Progenitor cell of endocrine pancreas (in vitro differentiated cells): ENCODE results near the gene SKIC2. TPM values are rescaled to one million over a fixed set of nuclear protein-coding genes. Genes with fewer than 3 reads are reported as not detected.
"Not testable (repeated sequence)": the region's sequence is repeated elsewhere in the genome, so short reads cannot be mapped to it uniquely, and the experiment has no call there.

Experiments used
- DNase-seq: peaks from one replicate; pipeline ENCODE4 v3.0.0; 2021; ENCODE audit warnings: low spot score; ENCODE audit not compliant: unreplicated experiment
- H3K27ac Mint-ChIP-seq: 2 replicates; pipeline ENCODE4 v1.8.0; 2021; ENCODE audit warnings: mild to moderate bottlenecking, moderate library complexity, mixed read lengths
- H3K27me3 Mint-ChIP-seq: 2 replicates; pipeline ENCODE4 v1.8.0; 2021; ENCODE audit warnings: mixed read lengths
- H3K36me3 Mint-ChIP-seq: 2 replicates; pipeline ENCODE4 v1.8.0; 2022; ENCODE audit warnings: mixed read lengths; ENCODE audit not compliant: insufficient read depth
- H3K4me1 Mint-ChIP-seq: 2 replicates; pipeline ENCODE4 v1.8.0; 2021; ENCODE audit warnings: low read depth, mixed read lengths
- H3K4me3 Mint-ChIP-seq: 2 replicates; pipeline ENCODE4 v1.8.0; 2021; ENCODE audit warnings: low read depth, mild to moderate bottlenecking, moderate library complexity, mixed read lengths
- H3K9me3 Mint-ChIP-seq: 2 replicates; pipeline ENCODE4 v1.8.0; 2021; ENCODE audit warnings: low read depth, mixed read lengths
- CTCF ChIP-seq: fragments of 200-600 bp; sonication (generic); IDR thresholded peaks from one replicate; pipeline ENCODE4 v1.5.0; 2021; ENCODE audit warnings: antibody characterized with exemption, mild to moderate bottlenecking; ENCODE audit not compliant: unreplicated experiment
- total RNA-seq: library from RNA; stranded (reverse); gene quantifications from 2 replicates; pipeline ENCODE4 v1.2.1, GENCODE V29; 2021

The SKIC2 gene
- total RNA-seq, 1 donor from 2014 or later: 103 TPM

- DNase-seq: no peak
- Mint-ChIP-seq H3K4me1 (peaks cover 12% of the 10 kb centered on the region), H3K9me3 (no peaks in the 10 kb centered on the region), H3K4me3 (peak overlapping the region; percentile 95), H3K36me3 (peaks cover 22% of the 10 kb centered on the region), H3K27ac (peak overlapping the region; percentile 100), H3K27me3 (no peaks in the 10 kb centered on the region)
- TF ChIP-seq CTCF: no peak
Measured at GRCh38 chr6:31972709-31973350, 13.9 kb downstream of the SKIC2 start.

- not testable (repeated sequence) for H3K27ac Mint-ChIP-seq, H3K27me3 Mint-ChIP-seq, H3K4me3 Mint-ChIP-seq, H3K9me3 Mint-ChIP-seq, DNase-seq
- Mint-ChIP-seq H3K4me1 (peaks cover 12% of the 10 kb centered on the region), H3K36me3 (peaks cover 24% of the 10 kb centered on the region)
Measured at GRCh38 chr6:31976065-31976464, 17.1 kb downstream of the SKIC2 start.

GRCh38 chr6:31977816-31978431, 18.9 kb downstream of the SKIC2 start:
- Mint-ChIP-seq H3K4me1 (peaks cover 5% of the 10 kb centered on the region), H3K4me3 (no peak overlapping the region), H3K9me3 (no peaks in the 10 kb centered on the region), H3K36me3 (peaks cover 21% of the 10 kb centered on the region), H3K27ac (no peak overlapping the region), H3K27me3 (no peaks in the 10 kb centered on the region)
- TF ChIP-seq CTCF: no peak
- DNase-seq: no peak

GRCh38 chr6:31978831-31979230, 19.9 kb downstream of the SKIC2 start:
- Mint-ChIP-seq H3K27ac (no peak overlapping the region), H3K4me3 (no peak overlapping the region)
- no peak for TF ChIP-seq CTCF

GRCh38 chr6:31979238-31979898, 20.4 kb downstream of the SKIC2 start:
- no peak for TF ChIP-seq CTCF
- Mint-ChIP-seq H3K36me3 (peaks cover 17% of the 10 kb centered on the region), H3K9me3 (no peaks in the 10 kb centered on the region), H3K27me3 (no peaks in the 10 kb centered on the region), H3K27ac (no peak overlapping the region), H3K4me1 (no peaks in the 10 kb centered on the region), H3K4me3 (no peak overlapping the region)
- DNase-seq: no peak

More at GRCh38 chr6:31978831-31979230, 19.9 kb downstream of the SKIC2 start:
- Mint-ChIP-seq H3K9me3 (no peaks in the 10 kb centered on the region), H3K4me1 (no peaks in the 10 kb centered on the region), H3K36me3 (peaks cover 21% of the 10 kb centered on the region), H3K27me3 (no peaks in the 10 kb centered on the region)
- no peak for DNase-seq

GRCh38 chr6:31980195-31980876, 21.4 kb downstream of the SKIC2 start:
- not testable (repeated sequence) for H3K4me1 Mint-ChIP-seq, H3K4me3 Mint-ChIP-seq, DNase-seq, H3K27me3 Mint-ChIP-seq, H3K9me3 Mint-ChIP-seq, H3K27ac Mint-ChIP-seq
- H3K36me3 Mint-ChIP-seq: peaks cover 10% of the 10 kb centered on the region

GRCh38 chr6:31980998-31981397, 22.0 kb downstream of the SKIC2 start:
- not testable (repeated sequence) for H3K9me3 Mint-ChIP-seq, H3K4me3 Mint-ChIP-seq, H3K4me1 Mint-ChIP-seq, H3K27me3 Mint-ChIP-seq, H3K27ac Mint-ChIP-seq, DNase-seq, H3K36me3 Mint-ChIP-seq

GRCh38 chr6:31981744-31982143, 22.8 kb downstream of the SKIC2 start, which contains the start of gene C4A:
C4A (plus strand) TSS chr6:31982057; CDS start chr6:31982108, 51 bp downstream.
- not testable (repeated sequence) for H3K27ac Mint-ChIP-seq, H3K27me3 Mint-ChIP-seq, H3K4me3 Mint-ChIP-seq, DNase-seq, H3K36me3 Mint-ChIP-seq, H3K9me3 Mint-ChIP-seq, H3K4me1 Mint-ChIP-seq
